ENCODE results near the gene STK40. TPM values are rescaled to one million over a fixed set of nuclear protein-coding genes. Genes with fewer than 3 reads are reported as not detected.
A peak's percentile ranks its signal among the peaks of the same experiment; 100 is the strongest.

Gene STK40
- total RNA-seq, 1 donor from 2014 or later = 17.6 TPM

DNA sequence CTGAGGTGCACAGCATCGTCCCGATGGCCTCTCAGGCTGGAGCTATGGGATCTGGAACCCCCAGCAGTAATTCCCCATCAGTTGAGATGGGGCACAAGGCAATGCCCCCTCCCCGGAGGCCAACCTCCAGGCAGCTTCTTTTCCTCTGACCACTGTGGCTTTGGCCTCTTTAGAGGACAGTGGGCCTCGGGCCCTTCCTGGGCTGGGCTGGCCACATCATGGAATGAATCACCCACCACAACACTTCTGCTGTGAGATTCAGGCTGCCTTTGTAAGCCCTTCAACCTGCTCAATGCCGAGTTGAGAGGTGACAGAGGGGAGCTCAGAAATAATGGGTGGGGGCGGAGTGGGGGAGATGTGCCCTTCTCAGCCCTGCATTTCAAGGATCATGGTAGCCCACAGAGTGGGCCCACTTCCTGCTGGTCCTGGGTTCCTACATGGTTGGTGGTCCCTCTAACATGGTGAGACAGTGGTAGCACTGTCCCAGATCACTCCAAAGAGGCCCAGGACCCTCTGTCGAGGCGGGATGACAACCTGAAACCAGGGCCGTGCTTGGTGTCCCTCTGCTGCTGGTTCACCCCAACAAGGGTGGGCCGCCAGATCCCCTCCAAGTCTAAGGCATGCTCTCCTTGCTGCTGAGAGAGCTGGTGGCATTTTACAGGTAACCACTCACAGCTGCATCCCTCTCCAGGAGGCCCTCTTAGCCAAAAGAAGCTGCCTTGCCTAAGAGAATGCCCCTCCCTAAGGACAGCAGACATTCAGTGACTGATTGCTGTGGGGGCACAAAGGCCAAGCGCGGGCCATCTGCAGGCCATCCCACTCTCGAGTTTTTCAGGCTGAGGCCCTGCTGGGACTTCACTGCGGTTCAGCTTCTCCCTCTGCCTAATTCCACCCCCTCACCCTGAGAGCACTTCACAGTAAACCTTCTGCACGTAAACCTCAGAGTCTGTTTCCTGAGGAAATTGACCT, 32.5 kb downstream of the STK40 start:
- DNase-seq (ENCODE audit: low read depth) = no peak
- TF ChIP-seq, protein P1, sequence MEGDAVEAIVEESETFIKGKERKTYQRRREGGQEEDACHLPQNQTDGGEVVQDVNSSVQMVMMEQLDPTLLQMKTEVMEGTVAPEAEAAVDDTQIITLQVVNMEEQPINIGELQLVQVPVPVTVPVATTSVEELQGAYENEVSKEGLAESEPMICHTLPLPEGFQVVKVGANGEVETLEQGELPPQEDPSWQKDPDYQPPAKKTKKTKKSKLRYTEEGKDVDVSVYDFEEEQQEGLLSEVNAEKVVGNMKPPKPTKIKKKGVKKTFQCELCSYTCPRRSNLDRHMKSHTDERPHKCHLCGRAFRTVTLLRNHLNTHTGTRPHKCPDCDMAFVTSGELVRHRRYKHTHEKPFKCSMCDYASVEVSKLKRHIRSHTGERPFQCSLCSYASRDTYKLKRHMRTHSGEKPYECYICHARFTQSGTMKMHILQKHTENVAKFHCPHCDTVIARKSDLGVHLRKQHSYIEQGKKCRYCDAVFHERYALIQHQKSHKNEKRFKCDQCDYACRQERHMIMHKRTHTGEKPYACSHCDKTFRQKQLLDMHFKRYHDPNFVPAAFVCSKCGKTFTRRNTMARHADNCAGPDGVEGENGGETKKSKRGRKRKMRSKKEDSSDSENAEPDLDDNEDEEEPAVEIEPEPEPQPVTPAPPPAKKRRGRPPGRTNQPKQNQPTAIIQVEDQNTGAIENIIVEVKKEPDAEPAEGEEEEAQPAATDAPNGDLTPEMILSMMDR (conservative IDR thresholded peaks at IDR 0.05; ENCODE audit: low read depth, low read length) = no peak
- no peak overlapping the region for H3K4me3 ChIP-seq (ENCODE audit: low read depth, low read length)

DNA sequence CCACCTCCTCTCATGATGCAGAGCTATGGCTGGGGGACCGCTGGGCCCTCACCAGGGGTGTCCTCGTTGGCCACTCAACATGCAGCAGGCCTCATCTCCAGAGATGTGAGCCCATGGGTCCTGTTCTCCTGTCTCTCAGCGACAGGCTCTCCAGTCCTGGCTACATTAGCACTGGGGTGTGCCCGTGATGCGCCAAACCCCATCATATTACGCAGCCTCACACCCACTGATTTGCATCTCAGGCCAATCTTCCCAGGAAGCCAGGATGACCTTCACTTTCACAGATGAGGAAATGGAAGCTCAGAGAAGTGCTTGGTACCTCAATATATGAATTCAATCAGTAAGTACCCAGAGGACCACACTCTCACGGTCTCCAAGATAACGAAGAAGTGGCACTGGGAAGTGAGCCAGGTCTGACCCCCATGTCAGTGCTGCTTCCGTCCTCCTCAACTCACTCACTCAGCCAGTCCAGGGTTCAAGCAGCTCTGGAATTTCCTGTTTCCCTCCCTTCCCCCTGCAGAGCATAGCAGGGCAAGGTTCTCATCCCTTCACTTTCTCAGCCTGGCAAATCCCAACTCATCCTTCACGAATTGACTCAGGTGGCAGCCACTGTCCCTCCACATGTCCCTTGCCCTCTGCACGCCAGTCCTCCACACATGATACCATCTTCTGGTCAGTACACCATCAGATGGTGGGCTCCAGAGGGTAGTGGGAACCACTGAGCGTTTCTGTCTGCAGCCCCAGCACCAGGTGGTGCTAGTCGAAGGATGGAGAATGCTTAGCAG, 33.4 kb downstream of the STK40 start:
- DNase-seq (ENCODE audit: low read depth) = no peak
- TF ChIP-seq, protein P1 (conservative IDR thresholded peaks at IDR 0.05; ENCODE audit: low read depth, low read length) = peak; percentile 18
- no peak overlapping the region for H3K4me3 ChIP-seq (ENCODE audit: low read depth, low read length)

DNA sequence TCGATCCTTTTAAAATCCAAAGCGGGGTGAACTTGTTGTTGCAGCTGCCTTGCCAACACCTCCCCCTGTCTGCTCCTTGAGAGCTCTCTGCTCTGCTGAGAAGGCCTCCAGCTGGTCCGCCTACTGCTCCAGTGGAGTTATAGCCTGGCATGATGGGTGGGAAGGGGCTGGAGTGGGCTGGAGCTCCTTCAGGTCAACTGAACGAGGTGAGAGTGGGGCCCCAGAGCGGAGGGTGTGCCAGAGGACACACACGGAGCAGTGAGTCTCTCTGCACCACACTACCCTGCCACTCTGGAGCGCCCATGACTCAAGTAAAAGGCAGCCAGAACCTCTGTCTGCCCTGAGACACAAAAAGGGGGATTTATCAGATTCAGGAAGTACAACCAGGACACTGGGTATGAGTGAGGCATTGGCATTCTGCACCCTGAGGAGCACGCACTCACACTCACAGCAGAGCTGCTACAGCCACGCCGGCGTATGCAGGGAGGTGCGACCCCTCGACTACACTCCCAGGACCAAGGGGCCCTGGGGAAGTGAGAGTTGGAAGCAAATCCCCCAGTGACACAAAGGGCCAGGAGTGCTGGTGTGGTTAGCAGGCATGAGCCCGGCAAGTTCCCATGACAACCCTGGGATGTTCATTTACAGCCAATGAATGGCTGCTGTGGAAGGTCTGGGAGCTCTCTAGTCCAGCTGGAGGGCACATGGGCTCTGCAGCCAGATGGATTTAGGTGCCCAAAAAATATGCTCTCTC, 34.3 kb downstream of the STK40 start:
- TF ChIP-seq, protein P1 (conservative IDR thresholded peaks at IDR 0.05; ENCODE audit: low read depth, low read length) = peak; percentile 3
- peak; percentile 63 for DNase-seq (ENCODE audit: low read depth)
- H3K4me3 ChIP-seq (ENCODE audit: low read depth, low read length) = no peak overlapping the region

DNA sequence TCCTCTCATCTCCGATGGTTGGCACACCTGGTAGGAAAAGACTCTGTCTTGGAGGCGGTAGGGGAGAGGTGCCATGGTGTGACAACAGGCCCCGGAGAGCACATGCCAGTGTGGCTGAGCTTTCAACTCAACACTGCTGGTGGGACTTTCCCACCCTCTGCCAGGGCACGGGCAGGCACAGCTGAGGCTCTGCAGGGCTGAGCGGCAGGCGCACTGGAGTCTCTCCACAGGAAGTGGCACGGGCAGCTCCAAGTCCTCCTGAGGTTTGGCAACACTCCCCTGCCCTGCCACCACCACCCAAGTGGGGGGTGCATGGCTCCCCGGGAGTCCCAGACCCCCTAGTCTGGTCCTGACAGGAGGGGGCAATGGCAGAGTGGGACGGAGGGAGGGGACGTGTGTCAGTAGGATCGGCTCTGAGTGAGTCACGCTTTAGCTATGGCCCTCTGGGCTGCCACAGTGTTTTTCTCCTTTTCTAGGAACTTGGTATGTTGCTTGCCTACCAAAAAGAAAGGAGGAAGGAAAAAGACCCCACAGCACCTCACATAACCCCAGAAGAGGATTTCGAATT, 35.0 kb downstream of the STK40 start:
- no peak overlapping the region for H3K4me3 ChIP-seq (ENCODE audit: low read depth, low read length)
- TF ChIP-seq, protein P1 (conservative IDR thresholded peaks at IDR 0.05; ENCODE audit: low read depth, low read length) = no peak
- DNase-seq (ENCODE audit: low read depth) = peak; percentile 63

DNA sequence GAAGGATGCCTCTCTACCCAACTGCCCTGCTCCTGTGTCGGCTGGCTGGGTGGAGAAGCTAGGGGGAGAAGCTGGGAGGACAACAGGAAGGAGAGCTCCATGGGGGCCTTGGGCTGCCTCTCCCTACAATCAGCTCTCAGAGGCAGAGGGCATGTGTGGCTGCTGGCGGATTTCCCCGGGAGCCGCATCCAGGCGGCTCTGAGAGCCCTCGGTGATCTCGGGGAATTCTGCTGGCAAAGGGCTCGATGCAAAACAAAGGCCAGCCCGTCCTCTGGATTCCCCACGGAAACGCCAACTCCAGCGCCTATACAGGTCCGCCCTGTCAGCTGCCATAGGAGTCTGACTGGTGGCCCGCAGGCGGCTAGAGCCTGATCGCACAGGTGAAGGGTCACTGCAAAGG, 35.9 kb downstream of the STK40 start:
- TF ChIP-seq, protein P1 (conservative IDR thresholded peaks at IDR 0.05; ENCODE audit: low read depth, low read length) = no peak
- no peak for DNase-seq (ENCODE audit: low read depth)
- no peak overlapping the region for H3K4me3 ChIP-seq (ENCODE audit: low read depth, low read length)

DNA sequence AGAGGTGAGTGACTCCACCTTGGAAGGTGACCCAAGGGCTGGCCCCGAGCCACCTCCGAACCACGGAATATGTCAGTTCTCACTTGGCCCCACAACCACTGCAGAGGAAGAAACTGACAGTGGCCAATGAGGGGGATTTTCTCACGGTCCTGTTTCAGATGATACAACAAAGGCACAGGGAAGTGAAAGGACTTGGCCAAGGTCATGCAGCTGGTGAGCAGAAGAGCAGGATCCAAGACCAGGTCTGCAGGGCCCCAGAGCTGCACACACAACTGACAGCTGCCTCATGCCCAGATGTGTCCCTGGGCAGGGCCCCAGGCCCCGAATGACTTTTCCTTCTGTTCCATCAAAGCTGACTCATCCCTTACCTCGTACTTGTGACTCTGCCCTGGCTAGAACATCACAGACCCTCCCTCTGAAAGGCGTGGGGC, 36.5 kb downstream of the STK40 start:
- H3K4me3 ChIP-seq (ENCODE audit: low read depth, low read length) = no peak overlapping the region
- TF ChIP-seq, protein P1 (conservative IDR thresholded peaks at IDR 0.05; ENCODE audit: low read depth, low read length) = no peak
- DNase-seq (ENCODE audit: low read depth) = no peak

Measured in epithelial cell of proximal tubule (primary cell).